ENCODE measurements around the gene MCHR1. TPM values are rescaled to one million over a fixed set of nuclear protein-coding genes. Genes with fewer than 3 reads are reported as not detected.

MCHR1 gene
- total and polyA plus RNA-seq, 2 of the 13 experiments (the other 11 are each of a cell fraction or from before 2014, with no cell fraction given) = 0.40 to 0.83 TPM

DNA sequence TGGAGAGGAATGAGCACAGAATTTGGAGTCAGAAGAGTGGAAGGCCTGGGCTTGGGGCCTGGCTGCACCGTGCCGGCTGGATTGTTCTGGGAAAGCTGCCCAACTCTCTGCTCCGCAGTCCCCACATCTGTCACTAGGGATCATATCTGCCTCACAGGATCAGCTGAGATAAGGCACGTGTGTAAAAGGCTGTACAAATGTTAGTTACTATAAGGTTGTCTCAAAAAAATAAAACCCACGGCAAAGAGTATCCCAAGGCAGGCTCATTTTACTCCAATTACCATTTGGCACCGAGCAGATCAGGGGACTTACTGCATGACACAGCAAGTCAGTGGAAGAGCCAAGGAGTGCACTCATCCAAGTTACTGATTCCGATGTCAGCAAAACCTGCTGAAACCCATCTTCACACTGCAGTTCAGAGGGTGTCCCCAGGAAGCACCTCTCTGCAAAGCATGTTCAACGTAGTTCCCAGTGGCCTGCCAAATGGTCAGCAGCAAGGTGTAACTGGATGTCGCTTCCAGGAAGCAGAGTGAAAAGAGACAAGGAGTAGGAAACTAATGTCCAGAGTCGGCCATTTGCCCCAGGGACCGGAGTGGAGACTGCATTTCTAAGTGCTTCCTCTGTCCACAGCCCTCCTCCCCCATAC, 24.6 kb upstream of the MCHR1 start (continued):
- TF ChIP-seq, protein P1, sequence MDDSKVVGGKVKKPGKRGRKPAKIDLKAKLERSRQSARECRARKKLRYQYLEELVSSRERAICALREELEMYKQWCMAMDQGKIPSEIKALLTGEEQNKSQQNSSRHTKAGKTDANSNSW (CRISPR knock-in tag; IDR thresholded peaks at IDR 0.05; ENCODE audit: borderline replicate concordance) = no peak
- TF ChIP-seq, protein P2, sequence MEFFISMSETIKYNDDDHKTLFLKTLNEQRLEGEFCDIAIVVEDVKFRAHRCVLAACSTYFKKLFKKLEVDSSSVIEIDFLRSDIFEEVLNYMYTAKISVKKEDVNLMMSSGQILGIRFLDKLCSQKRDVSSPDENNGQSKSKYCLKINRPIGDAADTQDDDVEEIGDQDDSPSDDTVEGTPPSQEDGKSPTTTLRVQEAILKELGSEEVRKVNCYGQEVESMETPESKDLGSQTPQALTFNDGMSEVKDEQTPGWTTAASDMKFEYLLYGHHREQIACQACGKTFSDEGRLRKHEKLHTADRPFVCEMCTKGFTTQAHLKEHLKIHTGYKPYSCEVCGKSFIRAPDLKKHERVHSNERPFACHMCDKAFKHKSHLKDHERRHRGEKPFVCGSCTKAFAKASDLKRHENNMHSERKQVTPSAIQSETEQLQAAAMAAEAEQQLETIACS (CRISPR knock-in tag; IDR thresholded peaks at IDR 0.05) = no peak
- TF ChIP-seq ZNF33B (CRISPR knock-in tag; IDR thresholded peaks at IDR 0.05) (0 out of 2 replicates have a peak, but pooled peaks have one; percentile 42), BHLHE40 (IDR thresholded peaks at IDR 0.05; ENCODE audit: low read length) (peak; percentile 68), NAIF1 (CRISPR knock-in tag; IDR thresholded peaks at IDR 0.05; ENCODE audit: borderline replicate concordance) (no peak), GTF2F1 (IDR thresholded peaks at IDR 0.05; ENCODE audit: low read length) (no peak), HDAC1 (CRISPR knock-in tag; IDR thresholded peaks at IDR 0.05) (no peak), ZFP1 (CRISPR knock-in tag; IDR thresholded peaks at IDR 0.05) (no peak), ZNF367 (CRISPR knock-in tag; IDR thresholded peaks at IDR 0.05; ENCODE audit: borderline replicate concordance) (no peak), KDM2A (CRISPR knock-in tag; IDR thresholded peaks at IDR 0.05; ENCODE audit: borderline replicate concordance, low read depth) (no peak), IRF2 (CRISPR knock-in tag; IDR thresholded peaks at IDR 0.05) (no peak), TBL1XR1 (IDR thresholded peaks at IDR 0.05; ENCODE audit: borderline replicate concordance, low read length, partially characterized antibody) (no peak), RAD21 (CRISPR knock-in tag; IDR thresholded peaks at IDR 0.05) (0 out of 2 replicates have a peak, but pooled peaks have one; percentile 15), MXD4 (CRISPR knock-in tag; IDR thresholded peaks at IDR 0.05) (no peak), ZNF510 (CRISPR knock-in tag; IDR thresholded peaks at IDR 0.05; ENCODE audit: low read depth) (no peak), NFE2L1 (CRISPR knock-in tag; IDR thresholded peaks at IDR 0.05; ENCODE audit: borderline replicate concordance) (no peak), KLF9 (CRISPR knock-in tag; IDR thresholded peaks at IDR 0.05; ENCODE audit: low read depth) (no peak), MYNN (CRISPR knock-in tag; IDR thresholded peaks at IDR 0.05; ENCODE audit: low read depth) (no peak), GABPB1 (CRISPR knock-in tag; IDR thresholded peaks at IDR 0.05) (no peak)
- TF ChIP-seq, protein P3, sequence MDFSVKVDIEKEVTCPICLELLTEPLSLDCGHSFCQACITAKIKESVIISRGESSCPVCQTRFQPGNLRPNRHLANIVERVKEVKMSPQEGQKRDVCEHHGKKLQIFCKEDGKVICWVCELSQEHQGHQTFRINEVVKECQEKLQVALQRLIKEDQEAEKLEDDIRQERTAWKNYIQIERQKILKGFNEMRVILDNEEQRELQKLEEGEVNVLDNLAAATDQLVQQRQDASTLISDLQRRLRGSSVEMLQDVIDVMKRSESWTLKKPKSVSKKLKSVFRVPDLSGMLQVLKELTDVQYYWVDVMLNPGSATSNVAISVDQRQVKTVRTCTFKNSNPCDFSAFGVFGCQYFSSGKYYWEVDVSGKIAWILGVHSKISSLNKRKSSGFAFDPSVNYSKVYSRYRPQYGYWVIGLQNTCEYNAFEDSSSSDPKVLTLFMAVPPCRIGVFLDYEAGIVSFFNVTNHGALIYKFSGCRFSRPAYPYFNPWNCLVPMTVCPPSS (IDR thresholded peaks at IDR 0.05) = no peak
- TF ChIP-seq, protein P4, sequence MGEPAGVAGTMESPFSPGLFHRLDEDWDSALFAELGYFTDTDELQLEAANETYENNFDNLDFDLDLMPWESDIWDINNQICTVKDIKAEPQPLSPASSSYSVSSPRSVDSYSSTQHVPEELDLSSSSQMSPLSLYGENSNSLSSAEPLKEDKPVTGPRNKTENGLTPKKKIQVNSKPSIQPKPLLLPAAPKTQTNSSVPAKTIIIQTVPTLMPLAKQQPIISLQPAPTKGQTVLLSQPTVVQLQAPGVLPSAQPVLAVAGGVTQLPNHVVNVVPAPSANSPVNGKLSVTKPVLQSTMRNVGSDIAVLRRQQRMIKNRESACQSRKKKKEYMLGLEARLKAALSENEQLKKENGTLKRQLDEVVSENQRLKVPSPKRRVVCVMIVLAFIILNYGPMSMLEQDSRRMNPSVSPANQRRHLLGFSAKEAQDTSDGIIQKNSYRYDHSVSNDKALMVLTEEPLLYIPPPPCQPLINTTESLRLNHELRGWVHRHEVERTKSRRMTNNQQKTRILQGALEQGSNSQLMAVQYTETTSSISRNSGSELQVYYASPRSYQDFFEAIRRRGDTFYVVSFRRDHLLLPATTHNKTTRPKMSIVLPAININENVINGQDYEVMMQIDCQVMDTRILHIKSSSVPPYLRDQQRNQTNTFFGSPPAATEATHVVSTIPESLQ (CRISPR knock-in tag; conservative IDR thresholded peaks at IDR 0.05) = no peak
- TF ChIP-seq, protein P5, sequence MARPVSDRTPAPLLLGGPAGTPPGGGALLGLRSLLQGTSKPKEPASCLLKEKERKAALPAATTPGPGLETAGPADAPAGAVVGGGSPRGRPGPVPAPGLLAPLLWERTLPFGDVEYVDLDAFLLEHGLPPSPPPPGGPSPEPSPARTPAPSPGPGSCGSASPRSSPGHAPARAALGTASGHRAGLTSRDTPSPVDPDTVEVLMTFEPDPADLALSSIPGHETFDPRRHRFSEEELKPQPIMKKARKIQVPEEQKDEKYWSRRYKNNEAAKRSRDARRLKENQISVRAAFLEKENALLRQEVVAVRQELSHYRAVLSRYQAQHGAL (CRISPR knock-in tag; IDR thresholded peaks at IDR 0.05; ENCODE audit: not compliant biosample characterization) = no peak

All from HepG2 (cell line).